Smooth muscle cell (in vitro differentiated cells): ENCODE results near the gene ACTN1. TPM values are rescaled to one million over a fixed set of nuclear protein-coding genes. Genes with fewer than 3 reads are reported as not detected.

Source experiments
- DNase-seq: peaks from one replicate; lab custom pipeline; 2025; ENCODE audit not compliant: unreplicated experiment; lab: John Stamatoyannopoulos, UW
- H2AFZ ChIP-seq: fragments of 200-600 bp; sonication (generic); 2 replicates; pipeline ENCODE4 v1.6.0; 2016; ENCODE audit warnings: antibody characterized with exemption, low read depth, mild to moderate bottlenecking
- H3F3A ChIP-seq: fragments of 200-600 bp; sonication (generic); 2 replicates; pipeline ENCODE4 v1.6.0; 2017; ENCODE audit warnings: antibody characterized with exemption, low read depth
- H3K27ac ChIP-seq: fragments of 200-600 bp; sonication (generic); 2 replicates; pipeline ENCODE4 v1.5.1; 2016; ENCODE audit warnings: low read depth, mild to moderate bottlenecking
- H3K27me3 ChIP-seq: fragments of 200-600 bp; sonication (generic); 2 replicates; pipeline ENCODE4 v1.6.1; 2016; ENCODE audit warnings: low read depth, mild to moderate bottlenecking
- H3K36me3 ChIP-seq: fragments of 200-600 bp; sonication (generic); 2 replicates; pipeline ENCODE4 v1.5.1; 2016; ENCODE audit warnings: low read depth
- H3K4me1 ChIP-seq: fragments of 200-600 bp; sonication (generic); 2 replicates; pipeline ENCODE4 v1.5.1; 2016; ENCODE audit warnings: low read depth
- H3K4me2 ChIP-seq: fragments of 200-600 bp; sonication (generic); 2 replicates; pipeline ENCODE4 v1.6.0; 2016; ENCODE audit warnings: mild to moderate bottlenecking
- H3K4me3 ChIP-seq: fragments of 200-600 bp; sonication (generic); 2 replicates; pipeline ENCODE4 v1.5.1; 2016; ENCODE audit warnings: mild to moderate bottlenecking
- H3K79me2 ChIP-seq: fragments of 200-600 bp; sonication (generic); 2 replicates; pipeline ENCODE4 v1.6.0; 2016; ENCODE audit warnings: low read depth, mild to moderate bottlenecking
- H3K9ac ChIP-seq: fragments of 200-600 bp; sonication (generic); 2 replicates; pipeline ENCODE4 v1.6.0; 2016; ENCODE audit warnings: low read depth
- H3K9me3 ChIP-seq: fragments of 200-600 bp; sonication (generic); replicated peaks from 2 replicates; pipeline ENCODE4 v1.5.1; 2016; ENCODE audit warnings: low read depth
- H4K20me1 ChIP-seq: fragments of 200-600 bp; sonication (generic); 2 replicates; pipeline ENCODE4 v1.6.0; 2016; ENCODE audit warnings: low read depth
- CTCF ChIP-seq: fragments of 200-600 bp; sonication (generic); IDR thresholded peaks from 2 replicates; pipeline ENCODE4 v1.5.1; 2017; ENCODE audit warnings: borderline replicate concordance, mild to moderate bottlenecking, antibody characterized with exemption; ENCODE audit not compliant: insufficient read depth, poor library complexity, severe bottlenecking
- WGBS: methylation state at CpG from one replicate; pipeline ENCODE4 v1.1.7; 2016; ENCODE audit warnings: low lambda C conversion rate; 5-methylcytosine and 5-hydroxymethylcytosine counted together
- polyA plus RNA-seq: library from polyadenylated mRNA; unstranded; fragments of >200 nt; fragmentation: Nextera tagmentation; extraction: Ambion mirVana; gene quantifications from 2 replicates; pipeline ENCODE4 v1.2.1, GENCODE V29; 2016
- total RNA-seq: library from RNA; depleted of rRNA; stranded (reverse); fragments of >200 nt; gene quantifications from 2 replicates; pipeline ENCODE4 v1.2.3, GENCODE V29; 2014

Gene ACTN1
- total and polyA plus RNA-seq, 2 experiments from 2014 or later = 422 to 806 TPM

DNA sequence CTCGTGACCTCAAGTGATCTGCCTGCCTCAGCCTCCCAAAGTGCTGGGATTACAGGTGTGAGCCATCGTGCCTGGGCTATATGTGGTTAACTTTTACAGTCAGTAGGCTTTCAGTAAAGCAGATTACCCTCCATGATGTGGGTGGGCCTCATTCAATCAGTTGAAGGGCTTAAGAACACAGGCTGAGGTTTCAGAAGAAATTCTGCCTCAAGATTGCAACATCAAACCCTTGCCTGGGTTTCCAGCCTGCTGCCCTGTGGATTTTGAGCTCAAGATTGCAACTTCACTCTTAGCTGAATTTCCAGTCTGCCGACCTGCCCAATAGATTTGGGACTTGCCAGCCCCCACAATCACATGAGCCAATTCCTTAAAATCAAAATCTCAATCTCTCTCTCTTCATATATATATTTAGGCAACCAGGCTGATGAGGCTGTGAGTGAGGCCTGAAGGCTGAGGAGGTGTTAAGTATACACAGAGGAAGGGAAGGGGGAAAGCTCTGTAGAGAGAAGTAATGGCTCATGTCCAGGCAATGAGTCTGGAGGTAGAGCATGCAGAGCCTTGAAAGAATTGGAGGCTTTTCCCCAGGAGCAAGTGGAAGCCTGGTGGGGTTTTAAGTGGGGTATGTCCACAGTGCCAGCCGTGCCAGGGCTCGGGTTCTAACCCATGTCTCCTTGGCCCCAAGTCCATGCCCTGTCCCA, 33.3 kb upstream of the ACTN1 start:
- Histone ChIP-seq H3K4me3 (no peak overlapping the region), H3K4me2 (no peak overlapping the region), H4K20me1 (no peaks in the 10 kb centered on the region), H2AFZ (no peak overlapping the region), H3K9ac (no peak overlapping the region), H3K36me3 (no peaks in the 10 kb centered on the region), H3K9me3 (no peaks in the 10 kb centered on the region), H3K79me2 (no peaks in the 10 kb centered on the region), H3F3A (peaks cover 5% of the 10 kb centered on the region), H3K27ac (peak overlapping the region; percentile 38), H3K4me1 (peaks cover 15% of the 10 kb centered on the region), H3K27me3 (no peaks in the 10 kb centered on the region)
- no peak for TF ChIP-seq CTCF
- no peak for DNase-seq
- 67% methylated on average over 5 of the region's 5 CpGs for WGBS

- no peak for DNase-seq
- 96% methylated on average over 1 of the region's 1 CpG for WGBS
- TF ChIP-seq CTCF = no peak
Observed at GRCh38 chr14:69010648-69011047, 31.5 kb upstream of the ACTN1 start.

DNA sequence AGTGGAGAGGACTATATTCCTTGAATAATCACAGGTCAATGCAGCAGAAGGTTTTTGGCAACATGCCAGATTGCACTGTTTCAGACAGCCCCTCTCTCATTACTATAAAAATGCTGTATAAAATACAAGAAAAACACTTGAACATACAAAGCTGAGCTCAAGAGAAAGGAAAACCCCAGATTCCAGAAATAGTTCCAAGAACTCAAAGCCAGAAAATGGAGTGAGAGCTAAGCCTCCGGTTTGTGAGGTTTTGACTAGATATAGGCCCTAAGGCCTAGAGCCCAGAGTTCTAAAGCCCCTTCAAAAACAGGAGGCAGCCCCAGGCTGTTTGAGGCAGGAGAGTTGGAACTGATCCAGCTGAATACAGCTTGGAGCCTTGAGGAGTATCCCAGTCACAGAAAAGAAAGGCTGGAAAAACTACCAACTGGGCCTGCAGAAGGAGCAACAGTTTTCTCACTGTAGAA, 29.4 kb upstream of the ACTN1 start:
- no peak for TF ChIP-seq CTCF
- peak overlapping the region; percentile 82 for H2AFZ ChIP-seq
- peaks cover 17% of the 10 kb centered on the region for H3K4me1 ChIP-seq
- H3K36me3 ChIP-seq = no peaks in the 10 kb centered on the region
- WGBS = 8% methylated on average over 1 of the region's 1 CpG
- H3K27ac ChIP-seq = peak overlapping the region; percentile 91
- no peak for DNase-seq
- H3K79me2 ChIP-seq = no peaks in the 10 kb centered on the region
- no peak overlapping the region for H3K4me3 ChIP-seq
- H3K9ac ChIP-seq = peak overlapping the region; percentile 43
- no peaks in the 10 kb centered on the region for H3K9me3 ChIP-seq
- H3K27me3 ChIP-seq = no peaks in the 10 kb centered on the region
- H4K20me1 ChIP-seq = no peaks in the 10 kb centered on the region
- H3K4me2 ChIP-seq = no peak overlapping the region
- peaks cover 14% of the 10 kb centered on the region for H3F3A ChIP-seq

More at GRCh38 chr14:69010648-69011047, 31.5 kb upstream of the ACTN1 start:
- no peaks in the 10 kb centered on the region for H4K20me1 ChIP-seq
- peaks cover 5% of the 10 kb centered on the region for H3F3A ChIP-seq
- no peak overlapping the region for H3K27ac ChIP-seq
- no peak overlapping the region for H2AFZ ChIP-seq
- no peak overlapping the region for H3K9ac ChIP-seq
- H3K79me2 ChIP-seq = no peaks in the 10 kb centered on the region
- no peak overlapping the region for H3K4me3 ChIP-seq
- no peaks in the 10 kb centered on the region for H3K9me3 ChIP-seq
- no peak overlapping the region for H3K4me2 ChIP-seq
- no peaks in the 10 kb centered on the region for H3K27me3 ChIP-seq
- no peaks in the 10 kb centered on the region for H3K36me3 ChIP-seq
- H3K4me1 ChIP-seq = peaks cover 15% of the 10 kb centered on the region

- Histone ChIP-seq H3K79me2 (no peaks in the 10 kb centered on the region), H3K9me3 (no peaks in the 10 kb centered on the region), H4K20me1 (no peaks in the 10 kb centered on the region), H3K9ac (peak overlapping the region; percentile 37), H3K4me2 (no peak overlapping the region), H3K4me3 (no peak overlapping the region), H3F3A (peaks cover 14% of the 10 kb centered on the region), H3K27ac (peak overlapping the region; percentile 72), H3K27me3 (no peaks in the 10 kb centered on the region), H3K36me3 (no peaks in the 10 kb centered on the region), H3K4me1 (peaks cover 17% of the 10 kb centered on the region), H2AFZ (no peak overlapping the region)
- 86% methylated on average over 5 of the region's 5 CpGs for WGBS
- no peak for DNase-seq
- TF ChIP-seq CTCF = no peak
Observed at GRCh38 chr14:69006346-69006745, 27.2 kb upstream of the ACTN1 start.
